Muscle layer of duodenum (tissue), 2 donors: ENCODE measurements around the gene MX2.

Experiments used
- H3K27ac ChIP-seq: one replicate; pipeline ENCODE4 v1.7.0; 2013; ENCODE audit warnings: mild to moderate bottlenecking, low read length
- H3K27me3 ChIP-seq: one replicate; pipeline ENCODE4 v1.7.0; 2013; ENCODE audit warnings: low read depth, mild to moderate bottlenecking, control low read depth, low read length
- H3K36me3 ChIP-seq, 2 donors: one replicate each; pipeline ENCODE4 v1.7.0; 2013; ENCODE audit warnings: low read length in 2 of 2, control low read depth in 1 of 2, mild to moderate bottlenecking in 1 of 2; ENCODE audit not compliant: insufficient read depth in 2 of 2, control insufficient read depth in 1 of 2
- H3K4me1 ChIP-seq, 2 donors: one replicate each; pipeline ENCODE4 v1.7.0; 2013; ENCODE audit warnings: low read length in 2 of 2, mild to moderate bottlenecking in 2 of 2, control low read depth in 1 of 2, moderate library complexity in 1 of 2; ENCODE audit not compliant: insufficient read depth in 2 of 2, control insufficient read depth in 1 of 2
- H3K4me3 ChIP-seq, 2 donors: one replicate each; pipeline ENCODE4 v1.7.0; 2013; ENCODE audit warnings: low read length in 2 of 2, low read depth in 1 of 2, mild to moderate bottlenecking in 1 of 2
- H3K9me3 ChIP-seq, 2 donors: one replicate each; pipeline ENCODE4 v1.7.0; 2013; ENCODE audit warnings: low read length in 2 of 2, control low read depth in 1 of 2, mild to moderate bottlenecking in 1 of 2; ENCODE audit not compliant: control insufficient read depth in 1 of 2
- donor health status: healthy.

The MX2 gene

GRCh38 chr21:41345356-41345755, 16.5 kb upstream of the MX2 start:
- Histone ChIP-seq H3K9me3 (no peaks in the 10 kb centered on the region), H3K4me1 (no peaks in the 10 kb centered on the region), H3K4me3 (no peak overlapping the region), H3K36me3 (no peaks in the 10 kb centered on the region), H3K27me3 (no peaks in the 10 kb centered on the region), H3K27ac (no peak overlapping the region)

GRCh38 chr21:41345934-41346685, 15.7 kb upstream of the MX2 start:
- Histone ChIP-seq H3K27ac (no peak overlapping the region), H3K4me1 (no peaks in the 10 kb centered on the region), H3K9me3 (no peaks in the 10 kb centered on the region), H3K36me3 (no peaks in the 10 kb centered on the region), H3K27me3 (no peaks in the 10 kb centered on the region), H3K4me3 (no peak overlapping the region)

- H3K27me3 ChIP-seq = no peaks in the 10 kb centered on the region
- H3K4me3 ChIP-seq = no peak overlapping the region
- H3K9me3 ChIP-seq = no peaks in the 10 kb centered on the region
- H3K27ac ChIP-seq = no peak overlapping the region
- H3K4me1 ChIP-seq = no peaks in the 10 kb centered on the region
- H3K36me3 ChIP-seq = no peaks in the 10 kb centered on the region
Measured at GRCh38 chr21:41346758-41347157, 15.1 kb upstream of the MX2 start.

GRCh38 chr21:41348434-41348833, 13.4 kb upstream of the MX2 start:
- H3K36me3 ChIP-seq = no peaks in the 10 kb centered on the region
- no peaks in the 10 kb centered on the region for H3K9me3 ChIP-seq

GRCh38 chr21:41349126-41349525, 12.7 kb upstream of the MX2 start:
- Histone ChIP-seq H3K4me1 (no peaks in the 10 kb centered on the region), H3K27me3 (no peaks in the 10 kb centered on the region)

More at GRCh38 chr21:41348434-41348833, 13.4 kb upstream of the MX2 start:
- H3K4me1 ChIP-seq = no peaks in the 10 kb centered on the region
- no peak overlapping the region for H3K27ac ChIP-seq
- no peak overlapping the region for H3K4me3 ChIP-seq
- no peaks in the 10 kb centered on the region for H3K27me3 ChIP-seq

GRCh38 chr21:41349619-41350390, 12.0 kb upstream of the MX2 start:
- no peaks in the 10 kb centered on the region for H3K4me1 ChIP-seq
- no peaks in the 10 kb centered on the region for H3K36me3 ChIP-seq
- no peak overlapping the region for H3K27ac ChIP-seq
- no peaks in the 10 kb centered on the region for H3K9me3 ChIP-seq
- H3K4me3 ChIP-seq = no peak overlapping the region
- no peaks in the 10 kb centered on the region for H3K27me3 ChIP-seq

More at GRCh38 chr21:41349126-41349525, 12.7 kb upstream of the MX2 start:
- Histone ChIP-seq H3K27ac (no peak overlapping the region), H3K9me3 (no peaks in the 10 kb centered on the region), H3K4me3 (no peak overlapping the region), H3K36me3 (no peaks in the 10 kb centered on the region)

GRCh38 chr21:41350436-41351155, 11.2 kb upstream of the MX2 start:
- H3K4me3 ChIP-seq = no peak overlapping the region
- H3K27ac ChIP-seq = no peak overlapping the region
- no peaks in the 10 kb centered on the region for H3K4me1 ChIP-seq
- no peaks in the 10 kb centered on the region for H3K36me3 ChIP-seq
- no peaks in the 10 kb centered on the region for H3K27me3 ChIP-seq
- H3K9me3 ChIP-seq = no peaks in the 10 kb centered on the region

GRCh38 chr21:41357546-41357945, 4.3 kb upstream of the MX2 start:
- no peak overlapping the region for H3K4me3 ChIP-seq
- no peak overlapping the region for H3K27ac ChIP-seq
- H3K27me3 ChIP-seq = no peaks in the 10 kb centered on the region
- no peaks in the 10 kb centered on the region for H3K36me3 ChIP-seq
- H3K4me1 ChIP-seq = peaks cover 4 to 11% of the 10 kb centered on the region in 2 donors
- H3K9me3 ChIP-seq = no peaks in the 10 kb centered on the region

GRCh38 chr21:41358193-41359166, 3.3 kb upstream of the MX2 start:
- no peaks in the 10 kb centered on the region for H3K27me3 ChIP-seq
- peaks cover 4 to 11% of the 10 kb centered on the region in 2 donors for H3K4me1 ChIP-seq
- H3K9me3 ChIP-seq = no peaks in the 10 kb centered on the region
- no peak overlapping the region for H3K27ac ChIP-seq
- H3K36me3 ChIP-seq = no peaks in the 10 kb centered on the region
- no peak overlapping the region for H3K4me3 ChIP-seq

- no peak overlapping the region for H3K27ac ChIP-seq
- H3K36me3 ChIP-seq = no peaks in the 10 kb centered on the region
- no peaks in the 10 kb centered on the region for H3K9me3 ChIP-seq
- H3K27me3 ChIP-seq = no peaks in the 10 kb centered on the region
- H3K4me1 ChIP-seq = peaks cover 4 to 11% of the 10 kb centered on the region in 2 donors
- H3K4me3 ChIP-seq = no peak overlapping the region
Measured at GRCh38 chr21:41359286-41359685, 2.5 kb upstream of the MX2 start.
